HEK293 (cell line): ENCODE data around the gene MMS22L.

Source experiments
- CTCF ChIA-PET: fragments of 350-600 bp; formaldehyde crosslinking; extraction: SDS; loops from one replicate; lab custom pipeline; 2021; ENCODE audit warnings: antibody characterized with exemption; lab: Yijun Ruan, JAX
- POLR2A ChIA-PET: fragments of 300-600 bp; formaldehyde crosslinking; extraction: SDS; loops from one replicate; lab custom pipeline; 2020; ENCODE audit warnings: antibody characterized with exemption, inconsistent platforms; lab: Yijun Ruan, JAX
- H3K27ac ChIP-seq: fragments of 200-500 bp; sonication (Bioruptor generic); 2 replicates; pipeline ENCODE4 v1.5.1; 2014; ENCODE audit warnings: low read depth, low read length, control low read depth, inconsistent platforms; ENCODE audit errors: extremely low read depth
- H3K36me3 ChIP-seq, 2 experiments: fragments of 200-500 bp in 1 of 2; sonication (Bioruptor generic) in 1 of 2; 1 replicate in 1 of 2; 2 replicates in 1 of 2; pipeline ENCODE4 v1.5.1; 2014 to 2017; ENCODE audit warnings: inconsistent platforms in 2 of 2, low read length in 2 of 2; ENCODE audit not compliant: control insufficient read depth in 2 of 2, insufficient read depth in 1 of 2
- H3K4me1 ChIP-seq: fragments of 200-500 bp; sonication (Bioruptor generic); 2 replicates; pipeline ENCODE4 v1.5.1; 2014; ENCODE audit warnings: mild to moderate bottlenecking, low read length, inconsistent platforms; ENCODE audit not compliant: control insufficient read depth, insufficient read depth
- H3K4me3 ChIP-seq: 2 replicates; pipeline ENCODE4 v1.5.1; 2011; ENCODE audit warnings: low read depth, mild to moderate bottlenecking, control low read depth, low read length, moderate library complexity
- H3K9me3 ChIP-seq: fragments of 200-500 bp; sonication (Bioruptor generic); 2 replicates; pipeline ENCODE4 v1.5.1; 2014; ENCODE audit warnings: low read depth, low read length, inconsistent platforms; ENCODE audit not compliant: control insufficient read depth, insufficient read depth
- EGR2 ChIP-seq: fragments of 450-650 bp; formaldehyde crosslinking; IDR thresholded peaks from 2 replicates; pipeline ENCODE4 v1.5.1; 2016; ENCODE audit warnings: low read depth, missing biosample characterization, missing genetic modification characterization
- FEZF1 ChIP-seq: fragments of 450-650 bp; formaldehyde crosslinking; IDR thresholded peaks from 2 replicates; pipeline ENCODE4 v1.5.1; 2016; ENCODE audit warnings: missing biosample characterization, missing genetic modification characterization
- GLIS2 ChIP-seq: fragments of 450-650 bp; formaldehyde crosslinking; IDR thresholded peaks from 2 replicates; pipeline ENCODE4 v1.5.1; 2016; ENCODE audit warnings: missing biosample characterization, missing genetic modification characterization
- OVOL3 ChIP-seq: fragments of 450-650 bp; formaldehyde crosslinking; IDR thresholded peaks from 2 replicates; pipeline ENCODE4 v1.5.1; 2016; ENCODE audit warnings: missing biosample characterization, missing genetic modification characterization
- PATZ1 ChIP-seq: fragments of 450-650 bp; formaldehyde crosslinking; IDR thresholded peaks from 2 replicates; pipeline ENCODE4 v1.5.1; 2016; ENCODE audit warnings: missing biosample characterization, missing genetic modification characterization
- PRDM1 ChIP-seq: fragments of 450-650 bp; formaldehyde crosslinking; IDR thresholded peaks from 2 replicates; pipeline ENCODE4; 2016; ENCODE audit warnings: missing biosample characterization, missing genetic modification characterization
- SP2 ChIP-seq: fragments of 450-650 bp; formaldehyde crosslinking; IDR thresholded peaks from 2 replicates; pipeline ENCODE4 v1.5.1; 2016; ENCODE audit warnings: missing biosample characterization, missing genetic modification characterization
- SP7 ChIP-seq: fragments of 450-650 bp; formaldehyde crosslinking; IDR thresholded peaks from 2 replicates; pipeline ENCODE4 v1.5.1; 2016; ENCODE audit warnings: missing biosample characterization, missing genetic modification characterization
- TRIM28 ChIP-seq: IDR thresholded peaks from 2 replicates; pipeline ENCODE4 v1.6.1; 2011; ENCODE audit warnings: low read length, control low read depth, borderline replicate concordance
- WT1 ChIP-seq: fragments of 450-650 bp; formaldehyde crosslinking; IDR thresholded peaks from 2 replicates; pipeline ENCODE4 v1.5.1; 2016; ENCODE audit warnings: missing biosample characterization, missing genetic modification characterization
- ZEB2 ChIP-seq: fragments of 450-650 bp; formaldehyde crosslinking; IDR thresholded peaks from 2 replicates; pipeline ENCODE4 v1.5.1; 2016; ENCODE audit warnings: missing biosample characterization, missing genetic modification characterization
- ZIC2 ChIP-seq: fragments of 450-650 bp; formaldehyde crosslinking; IDR thresholded peaks from 2 replicates; pipeline ENCODE4 v1.5.1; 2016; ENCODE audit warnings: missing biosample characterization, missing genetic modification characterization
- ZNF19 ChIP-seq: fragments of 450-650 bp; formaldehyde crosslinking; IDR thresholded peaks from 2 replicates; pipeline ENCODE4; 2016; ENCODE audit warnings: missing biosample characterization, missing genetic modification characterization, low read depth
- ZNF24 ChIP-seq: fragments of 450-650 bp; formaldehyde crosslinking; IDR thresholded peaks from 2 replicates; pipeline ENCODE4 v1.5.1; 2016; ENCODE audit warnings: missing biosample characterization, missing genetic modification characterization
- ZNF473 ChIP-seq: fragments of 450-650 bp; formaldehyde crosslinking; IDR thresholded peaks from 2 replicates; pipeline ENCODE4 v1.5.1; 2017; ENCODE audit warnings: missing biosample characterization, missing genetic modification characterization
- ZNF521 ChIP-seq: fragments of 450-650 bp; formaldehyde crosslinking; IDR thresholded peaks from 2 replicates; pipeline ENCODE4 v1.5.1; 2017; ENCODE audit warnings: missing biosample characterization, mild to moderate bottlenecking, missing genetic modification characterization
- ZNF544 ChIP-seq: fragments of 450-650 bp; formaldehyde crosslinking; IDR thresholded peaks from 2 replicates; pipeline ENCODE4 v1.5.0; 2017; ENCODE audit warnings: missing biosample characterization, missing genetic modification characterization
- ZNF600 ChIP-seq: fragments of 450-650 bp; formaldehyde crosslinking; IDR thresholded peaks from 2 replicates; pipeline ENCODE4 v1.5.1; 2016; ENCODE audit warnings: missing biosample characterization, missing genetic modification characterization
- ZNF610 ChIP-seq: fragments of 450-650 bp; formaldehyde crosslinking; IDR thresholded peaks from 2 replicates; pipeline ENCODE4 v1.5.1; 2016; ENCODE audit warnings: missing biosample characterization, missing genetic modification characterization, borderline replicate concordance
- ZNF670 ChIP-seq: fragments of 450-650 bp; formaldehyde crosslinking; IDR thresholded peaks from 2 replicates; pipeline ENCODE4 v1.5.1; 2016; ENCODE audit warnings: missing biosample characterization, missing genetic modification characterization, low read depth
- ZNF76 ChIP-seq: fragments of 450-650 bp; formaldehyde crosslinking; IDR thresholded peaks from 2 replicates; pipeline ENCODE4; 2016; ENCODE audit warnings: low read depth, missing biosample characterization, missing genetic modification characterization, borderline replicate concordance
- ZXDB ChIP-seq: fragments of 450-650 bp; formaldehyde crosslinking; IDR thresholded peaks from 2 replicates; pipeline ENCODE4 v1.5.1; 2016; ENCODE audit warnings: missing biosample characterization, missing genetic modification characterization
- TF ChIP-seq, protein P1 (sequence below): fragments of 450-650 bp; formaldehyde crosslinking; IDR thresholded peaks from 2 replicates; pipeline ENCODE4 v1.5.1; 2016; ENCODE audit warnings: missing biosample characterization, missing genetic modification characterization
- TF ChIP-seq, protein P2 (sequence below): fragments of 450-650 bp; formaldehyde crosslinking; conservative IDR thresholded peaks from 2 replicates; pipeline ENCODE4 v1.5.1; 2016; ENCODE audit warnings: low read depth, missing biosample characterization, missing genetic modification characterization

MMS22L gene, protein sequence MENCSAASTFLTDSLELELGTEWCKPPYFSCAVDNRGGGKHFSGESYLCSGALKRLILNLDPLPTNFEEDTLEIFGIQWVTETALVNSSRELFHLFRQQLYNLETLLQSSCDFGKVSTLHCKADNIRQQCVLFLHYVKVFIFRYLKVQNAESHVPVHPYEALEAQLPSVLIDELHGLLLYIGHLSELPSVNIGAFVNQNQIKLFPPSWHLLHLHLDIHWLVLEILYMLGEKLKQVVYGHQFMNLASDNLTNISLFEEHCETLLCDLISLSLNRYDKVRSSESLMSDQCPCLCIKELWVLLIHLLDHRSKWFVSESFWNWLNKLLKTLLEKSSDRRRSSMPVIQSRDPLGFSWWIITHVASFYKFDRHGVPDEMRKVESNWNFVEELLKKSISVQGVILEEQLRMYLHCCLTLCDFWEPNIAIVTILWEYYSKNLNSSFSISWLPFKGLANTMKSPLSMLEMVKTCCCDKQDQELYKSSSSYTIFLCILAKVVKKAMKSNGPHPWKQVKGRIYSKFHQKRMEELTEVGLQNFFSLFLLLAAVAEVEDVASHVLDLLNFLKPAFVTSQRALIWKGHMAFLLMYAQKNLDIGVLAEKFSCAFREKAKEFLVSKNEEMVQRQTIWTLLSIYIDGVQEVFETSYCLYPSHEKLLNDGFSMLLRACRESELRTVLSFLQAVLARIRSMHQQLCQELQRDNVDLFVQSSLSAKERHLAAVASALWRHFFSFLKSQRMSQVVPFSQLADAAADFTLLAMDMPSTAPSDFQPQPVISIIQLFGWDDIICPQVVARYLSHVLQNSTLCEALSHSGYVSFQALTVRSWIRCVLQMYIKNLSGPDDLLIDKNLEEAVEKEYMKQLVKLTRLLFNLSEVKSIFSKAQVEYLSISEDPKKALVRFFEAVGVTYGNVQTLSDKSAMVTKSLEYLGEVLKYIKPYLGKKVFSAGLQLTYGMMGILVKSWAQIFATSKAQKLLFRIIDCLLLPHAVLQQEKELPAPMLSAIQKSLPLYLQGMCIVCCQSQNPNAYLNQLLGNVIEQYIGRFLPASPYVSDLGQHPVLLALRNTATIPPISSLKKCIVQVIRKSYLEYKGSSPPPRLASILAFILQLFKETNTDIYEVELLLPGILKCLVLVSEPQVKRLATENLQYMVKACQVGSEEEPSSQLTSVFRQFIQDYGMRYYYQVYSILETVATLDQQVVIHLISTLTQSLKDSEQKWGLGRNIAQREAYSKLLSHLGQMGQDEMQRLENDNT

DNA sequence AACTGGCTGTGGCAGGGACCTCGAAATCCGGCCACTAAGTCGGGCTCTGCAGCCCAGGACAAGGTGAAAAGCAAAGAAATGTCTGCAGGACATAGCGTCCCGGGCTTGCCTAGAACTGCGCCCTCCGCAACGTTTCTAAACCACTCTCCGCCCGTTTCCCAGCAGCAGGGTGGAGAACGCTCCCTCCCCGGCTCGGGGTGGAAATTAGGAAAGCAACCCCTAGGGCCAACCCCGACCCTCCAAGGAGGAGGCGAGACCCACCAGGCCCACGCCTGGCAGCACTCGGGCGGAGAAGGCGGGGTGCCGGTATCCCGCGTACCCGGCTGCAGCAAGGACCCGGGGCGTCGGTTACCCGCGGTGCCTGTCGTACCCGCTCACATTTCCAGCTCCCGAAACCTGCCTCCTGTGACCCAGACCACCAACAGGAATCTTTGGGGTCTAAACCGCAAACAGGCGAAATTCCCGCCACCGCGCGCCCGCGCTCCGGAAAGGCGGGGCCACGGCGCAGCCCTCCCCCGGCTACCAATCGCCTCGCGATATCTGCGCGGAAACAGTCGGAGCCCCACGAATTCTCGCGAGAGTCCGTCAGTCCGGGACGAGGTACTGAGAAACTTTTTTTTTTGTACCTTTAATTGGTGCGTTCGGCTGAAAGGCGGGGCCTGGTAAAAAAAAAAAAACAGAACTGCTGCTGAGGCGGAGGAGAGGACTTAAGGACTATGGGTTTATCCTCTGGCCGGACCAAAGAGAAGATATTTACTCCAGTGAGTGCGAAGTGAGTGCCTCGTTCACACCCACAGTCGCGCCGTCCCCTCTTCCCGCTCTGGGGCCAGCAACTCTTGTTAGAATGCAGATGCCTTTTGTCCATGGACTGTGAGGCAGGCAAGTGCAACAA is at the start of gene MMS22L:
Gene MMS22L (minus strand): TSS at position 491 of the 892 bp plus-strand sequence. CDS start 739 bp downstream, outside the sequence.
- Histone ChIP-seq H3K4me3 (peak within 1 kb of the TSS; percentile 77), H3K27ac (peak within 1 kb of the TSS; percentile 92), H3K4me1 (no peaks in the 10 kb centered on the region), H3K9me3 (no peaks in the 10 kb centered on the region), H3K36me3 (peaks cover 23 to 42% of the 10 kb centered on the region in 2 experiments)
- ChIA-PET POLR2A (interaction anchor here (0.6 to 1.0 kb wide), 8 partner anchors 11 to 359 kb away, joined by 3 to 5 read pairs (median 3); partner anchors contain the start of gene KLHL32), CTCF (interaction anchor here (0.6 to 0.7 kb wide), 2 partner anchors 96 to 199 kb away, joined by 3 read pairs; no protein-coding TSS in a partner anchor)
- TF ChIP-seq ZNF610 (peak; percentile 77), ZNF521 (tag by site-specific recombination) (no peak), FEZF1 (tag by site-specific recombination) (no peak), ZNF24 (tag by site-specific recombination) (no peak), GLIS2 (peak; percentile 95), PATZ1 (tag by site-specific recombination) (peak; percentile 79), ZNF76 (tag by site-specific recombination) (peak; percentile 16; the same call in 1 of the 2 replicates), ZNF670 (tag by site-specific recombination) (no peak), ZEB2 (tag by site-specific recombination) (peak; percentile 58; the same call in 1 of the 2 replicates), WT1 (tag by site-specific recombination) (peak; percentile 33; the same call in 1 of the 2 replicates), ZNF544 (tag by site-specific recombination) (no peak), ZXDB (peak; percentile 83), ZNF473 (no peak), PRDM1 (tag by site-specific recombination) (no peak), ZIC2 (tag by site-specific recombination) (peak; percentile 91), SP2 (tag by site-specific recombination) (peak; percentile 90), OVOL3 (tag by site-specific recombination) (0 out of 2 replicates have a peak, but pooled peaks have one; percentile 16), TRIM28 (peak; percentile 44; the same call in 1 of the 2 replicates), ZNF600 (peak; percentile 40; the same call in 1 of the 2 replicates), SP7 (tag by site-specific recombination) (peak; percentile 80), ZNF19 (tag by site-specific recombination) (no peak), EGR2 (tag by site-specific recombination) (peak; percentile 84)
- TF ChIP-seq, protein P1, sequence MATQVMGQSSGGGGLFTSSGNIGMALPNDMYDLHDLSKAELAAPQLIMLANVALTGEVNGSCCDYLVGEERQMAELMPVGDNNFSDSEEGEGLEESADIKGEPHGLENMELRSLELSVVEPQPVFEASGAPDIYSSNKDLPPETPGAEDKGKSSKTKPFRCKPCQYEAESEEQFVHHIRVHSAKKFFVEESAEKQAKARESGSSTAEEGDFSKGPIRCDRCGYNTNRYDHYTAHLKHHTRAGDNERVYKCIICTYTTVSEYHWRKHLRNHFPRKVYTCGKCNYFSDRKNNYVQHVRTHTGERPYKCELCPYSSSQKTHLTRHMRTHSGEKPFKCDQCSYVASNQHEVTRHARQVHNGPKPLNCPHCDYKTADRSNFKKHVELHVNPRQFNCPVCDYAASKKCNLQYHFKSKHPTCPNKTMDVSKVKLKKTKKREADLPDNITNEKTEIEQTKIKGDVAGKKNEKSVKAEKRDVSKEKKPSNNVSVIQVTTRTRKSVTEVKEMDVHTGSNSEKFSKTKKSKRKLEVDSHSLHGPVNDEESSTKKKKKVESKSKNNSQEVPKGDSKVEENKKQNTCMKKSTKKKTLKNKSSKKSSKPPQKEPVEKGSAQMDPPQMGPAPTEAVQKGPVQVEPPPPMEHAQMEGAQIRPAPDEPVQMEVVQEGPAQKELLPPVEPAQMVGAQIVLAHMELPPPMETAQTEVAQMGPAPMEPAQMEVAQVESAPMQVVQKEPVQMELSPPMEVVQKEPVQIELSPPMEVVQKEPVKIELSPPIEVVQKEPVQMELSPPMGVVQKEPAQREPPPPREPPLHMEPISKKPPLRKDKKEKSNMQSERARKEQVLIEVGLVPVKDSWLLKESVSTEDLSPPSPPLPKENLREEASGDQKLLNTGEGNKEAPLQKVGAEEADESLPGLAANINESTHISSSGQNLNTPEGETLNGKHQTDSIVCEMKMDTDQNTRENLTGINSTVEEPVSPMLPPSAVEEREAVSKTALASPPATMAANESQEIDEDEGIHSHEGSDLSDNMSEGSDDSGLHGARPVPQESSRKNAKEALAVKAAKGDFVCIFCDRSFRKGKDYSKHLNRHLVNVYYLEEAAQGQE (tag by site-specific recombination), result peak; percentile 16; the same call in 1 of the 2 replicates
- TF ChIP-seq, protein P2, sequence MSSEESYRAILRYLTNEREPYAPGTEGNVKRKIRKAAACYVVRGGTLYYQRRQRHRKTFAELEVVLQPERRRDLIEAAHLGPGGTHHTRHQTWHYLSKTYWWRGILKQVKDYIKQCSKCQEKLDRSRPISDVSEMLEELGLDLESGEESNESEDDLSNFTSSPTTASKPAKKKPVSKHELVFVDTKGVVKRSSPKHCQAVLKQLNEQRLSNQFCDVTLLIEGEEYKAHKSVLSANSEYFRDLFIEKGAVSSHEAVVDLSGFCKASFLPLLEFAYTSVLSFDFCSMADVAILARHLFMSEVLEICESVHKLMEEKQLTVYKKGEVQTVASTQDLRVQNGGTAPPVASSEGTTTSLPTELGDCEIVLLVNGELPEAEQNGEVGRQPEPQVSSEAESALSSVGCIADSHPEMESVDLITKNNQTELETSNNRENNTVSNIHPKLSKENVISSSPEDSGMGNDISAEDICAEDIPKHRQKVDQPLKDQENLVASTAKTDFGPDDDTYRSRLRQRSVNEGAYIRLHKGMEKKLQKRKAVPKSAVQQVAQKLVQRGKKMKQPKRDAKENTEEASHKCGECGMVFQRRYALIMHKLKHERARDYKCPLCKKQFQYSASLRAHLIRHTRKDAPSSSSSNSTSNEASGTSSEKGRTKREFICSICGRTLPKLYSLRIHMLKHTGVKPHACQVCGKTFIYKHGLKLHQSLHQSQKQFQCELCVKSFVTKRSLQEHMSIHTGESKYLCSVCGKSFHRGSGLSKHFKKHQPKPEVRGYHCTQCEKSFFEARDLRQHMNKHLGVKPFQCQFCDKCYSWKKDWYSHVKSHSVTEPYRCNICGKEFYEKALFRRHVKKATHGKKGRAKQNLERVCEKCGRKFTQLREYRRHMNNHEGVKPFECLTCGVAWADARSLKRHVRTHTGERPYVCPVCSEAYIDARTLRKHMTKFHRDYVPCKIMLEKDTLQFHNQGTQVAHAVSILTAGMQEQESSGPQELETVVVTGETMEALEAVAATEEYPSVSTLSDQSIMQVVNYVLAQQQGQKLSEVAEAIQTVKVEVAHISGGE, result peak; percentile 33; the same call in 1 of the 2 replicates
